ENCODE measurements around the gene EMILIN3.

The EMILIN3 gene

DNA sequence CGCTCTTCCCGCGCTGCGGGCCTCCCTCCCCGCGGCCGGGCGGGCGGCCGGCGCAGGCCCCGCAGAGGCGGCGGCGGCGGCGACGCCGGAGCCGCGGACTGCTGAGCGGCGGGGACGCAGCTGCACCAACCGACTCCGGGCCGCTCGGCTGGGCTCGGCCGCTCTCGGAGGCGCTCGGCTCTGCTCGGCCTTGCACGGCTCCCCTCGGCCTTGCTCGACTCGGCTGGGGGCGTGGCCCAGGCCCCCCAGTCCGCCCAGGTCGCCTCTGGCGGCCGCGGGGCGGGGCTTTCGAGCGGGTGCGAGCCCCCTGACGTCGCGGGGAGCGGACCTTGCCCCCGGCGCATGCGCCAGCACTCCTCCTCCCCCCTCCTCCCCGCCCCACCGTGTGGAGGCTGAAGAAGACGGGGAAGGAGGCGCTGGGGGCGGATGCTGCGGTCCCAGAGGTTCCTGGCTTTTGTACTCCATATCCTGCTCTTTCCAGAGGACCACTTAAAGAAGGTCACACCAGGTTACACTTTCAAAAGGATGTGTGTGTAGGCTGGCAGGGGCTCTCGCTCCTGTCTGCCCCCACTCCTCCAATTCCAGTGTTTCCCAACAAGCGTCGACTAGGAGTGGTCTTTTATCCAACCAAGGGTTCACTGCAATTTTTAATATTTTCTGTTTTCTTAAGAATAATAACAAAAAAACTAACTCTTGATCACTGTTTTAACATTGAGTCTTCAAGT lies 48.9 kb downstream of the EMILIN3 start, which contains the start of gene ZHX3:
ZHX3 (minus strand) TSS at position 186 of the 725 bp plus-strand sequence. CDS start 112,815 bp downstream, outside the sequence.
- TF ChIP-seq, protein P1, sequence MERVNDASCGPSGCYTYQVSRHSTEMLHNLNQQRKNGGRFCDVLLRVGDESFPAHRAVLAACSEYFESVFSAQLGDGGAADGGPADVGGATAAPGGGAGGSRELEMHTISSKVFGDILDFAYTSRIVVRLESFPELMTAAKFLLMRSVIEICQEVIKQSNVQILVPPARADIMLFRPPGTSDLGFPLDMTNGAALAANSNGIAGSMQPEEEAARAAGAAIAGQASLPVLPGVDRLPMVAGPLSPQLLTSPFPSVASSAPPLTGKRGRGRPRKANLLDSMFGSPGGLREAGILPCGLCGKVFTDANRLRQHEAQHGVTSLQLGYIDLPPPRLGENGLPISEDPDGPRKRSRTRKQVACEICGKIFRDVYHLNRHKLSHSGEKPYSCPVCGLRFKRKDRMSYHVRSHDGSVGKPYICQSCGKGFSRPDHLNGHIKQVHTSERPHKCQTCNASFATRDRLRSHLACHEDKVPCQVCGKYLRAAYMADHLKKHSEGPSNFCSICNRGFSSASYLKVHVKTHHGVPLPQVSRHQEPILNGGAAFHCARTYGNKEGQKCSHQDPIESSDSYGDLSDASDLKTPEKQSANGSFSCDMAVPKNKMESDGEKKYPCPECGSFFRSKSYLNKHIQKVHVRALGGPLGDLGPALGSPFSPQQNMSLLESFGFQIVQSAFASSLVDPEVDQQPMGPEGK (CRISPR knock-in tag; IDR thresholded peaks at IDR 0.05; ENCODE audit: borderline replicate concordance): no peak
- TF ChIP-seq ZC3H10 (CRISPR knock-in tag; IDR thresholded peaks at IDR 0.05) (no peak), ZFP3 (CRISPR knock-in tag; IDR thresholded peaks at IDR 0.05) (no peak)
- ATAC-seq: peak; percentile 99

GRCh38 chr20:41316602-41317545 lies 49.7 kb downstream of the EMILIN3 start:
- peak; percentile 72 for ATAC-seq
- TF ChIP-seq GLIS3 (CRISPR knock-in tag; IDR thresholded peaks at IDR 0.05) (no peak), SNAI2 (CRISPR knock-in tag; IDR thresholded peaks at IDR 0.05) (no peak), ARNTL (CRISPR knock-in tag; IDR thresholded peaks at IDR 0.05; ENCODE audit: borderline replicate concordance, low read depth) (no peak), ZFP30 (CRISPR knock-in tag; IDR thresholded peaks at IDR 0.05) (no peak), TCF4 (CRISPR knock-in tag; IDR thresholded peaks at IDR 0.05; ENCODE audit: borderline replicate concordance) (no peak), ZFP3 (CRISPR knock-in tag; IDR thresholded peaks at IDR 0.05) (no peak), ZC3H10 (CRISPR knock-in tag; IDR thresholded peaks at IDR 0.05) (no peak), ESRRG (CRISPR knock-in tag; IDR thresholded peaks at IDR 0.05) (no peak)
- TF ChIP-seq, protein P1 (CRISPR knock-in tag; IDR thresholded peaks at IDR 0.05; ENCODE audit: borderline replicate concordance): no peak
- TF ChIP-seq, protein P2, sequence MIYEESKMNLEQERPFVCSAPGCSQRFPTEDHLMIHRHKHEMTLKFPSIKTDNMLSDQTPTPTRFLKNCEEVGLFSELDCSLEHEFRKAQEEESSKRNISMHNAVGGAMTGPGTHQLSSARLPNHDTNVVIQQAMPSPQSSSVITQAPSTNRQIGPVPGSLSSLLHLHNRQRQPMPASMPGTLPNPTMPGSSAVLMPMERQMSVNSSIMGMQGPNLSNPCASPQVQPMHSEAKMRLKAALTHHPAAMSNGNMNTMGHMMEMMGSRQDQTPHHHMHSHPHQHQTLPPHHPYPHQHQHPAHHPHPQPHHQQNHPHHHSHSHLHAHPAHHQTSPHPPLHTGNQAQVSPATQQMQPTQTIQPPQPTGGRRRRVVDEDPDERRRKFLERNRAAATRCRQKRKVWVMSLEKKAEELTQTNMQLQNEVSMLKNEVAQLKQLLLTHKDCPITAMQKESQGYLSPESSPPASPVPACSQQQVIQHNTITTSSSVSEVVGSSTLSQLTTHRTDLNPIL (CRISPR knock-in tag; IDR thresholded peaks at IDR 0.05; ENCODE audit: low read depth): no peak

DNA sequence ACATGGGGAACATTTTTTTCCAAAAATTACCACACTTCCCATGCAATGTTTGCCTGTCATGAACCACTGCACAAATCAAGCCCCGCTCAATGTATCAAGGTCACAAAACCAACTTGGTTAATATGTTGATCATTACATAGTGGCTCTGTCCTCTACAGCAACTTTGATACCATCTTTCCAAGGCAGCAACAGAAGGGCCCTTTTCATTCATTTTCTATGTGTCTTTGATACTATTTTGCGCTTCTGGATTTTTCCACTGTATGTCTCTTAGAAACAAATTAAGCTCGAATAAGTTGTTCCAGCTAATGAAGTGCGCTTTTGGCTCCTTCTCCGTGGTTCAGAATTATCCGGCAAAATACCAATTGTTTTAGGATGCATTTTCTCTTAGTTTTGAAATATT lies 50.6 kb downstream of the EMILIN3 start:
- TF ChIP-seq POU6F1 (CRISPR knock-in tag; IDR thresholded peaks at IDR 0.05; ENCODE audit: borderline replicate concordance, low read depth): no peak
- no peak for TF ChIP-seq ZNF70 (CRISPR knock-in tag; IDR thresholded peaks at IDR 0.05)
- no peak for TF ChIP-seq TOX (CRISPR knock-in tag; IDR thresholded peaks at IDR 0.05; ENCODE audit: borderline replicate concordance)
- TF ChIP-seq CSRNP3 (CRISPR knock-in tag; IDR thresholded peaks at IDR 0.05): no peak
- TF ChIP-seq CSDC2 (CRISPR knock-in tag; IDR thresholded peaks at IDR 0.05): no peak
- TF ChIP-seq PPARA (CRISPR knock-in tag; IDR thresholded peaks at IDR 0.05; ENCODE audit: borderline replicate concordance): no peak
- no peak for TF ChIP-seq ZNF565 (CRISPR knock-in tag; conservative IDR thresholded peaks at IDR 0.05; ENCODE audit: low read depth)
- no peak for TF ChIP-seq ZC3H10 (CRISPR knock-in tag; IDR thresholded peaks at IDR 0.05)
- TF ChIP-seq, protein P3, sequence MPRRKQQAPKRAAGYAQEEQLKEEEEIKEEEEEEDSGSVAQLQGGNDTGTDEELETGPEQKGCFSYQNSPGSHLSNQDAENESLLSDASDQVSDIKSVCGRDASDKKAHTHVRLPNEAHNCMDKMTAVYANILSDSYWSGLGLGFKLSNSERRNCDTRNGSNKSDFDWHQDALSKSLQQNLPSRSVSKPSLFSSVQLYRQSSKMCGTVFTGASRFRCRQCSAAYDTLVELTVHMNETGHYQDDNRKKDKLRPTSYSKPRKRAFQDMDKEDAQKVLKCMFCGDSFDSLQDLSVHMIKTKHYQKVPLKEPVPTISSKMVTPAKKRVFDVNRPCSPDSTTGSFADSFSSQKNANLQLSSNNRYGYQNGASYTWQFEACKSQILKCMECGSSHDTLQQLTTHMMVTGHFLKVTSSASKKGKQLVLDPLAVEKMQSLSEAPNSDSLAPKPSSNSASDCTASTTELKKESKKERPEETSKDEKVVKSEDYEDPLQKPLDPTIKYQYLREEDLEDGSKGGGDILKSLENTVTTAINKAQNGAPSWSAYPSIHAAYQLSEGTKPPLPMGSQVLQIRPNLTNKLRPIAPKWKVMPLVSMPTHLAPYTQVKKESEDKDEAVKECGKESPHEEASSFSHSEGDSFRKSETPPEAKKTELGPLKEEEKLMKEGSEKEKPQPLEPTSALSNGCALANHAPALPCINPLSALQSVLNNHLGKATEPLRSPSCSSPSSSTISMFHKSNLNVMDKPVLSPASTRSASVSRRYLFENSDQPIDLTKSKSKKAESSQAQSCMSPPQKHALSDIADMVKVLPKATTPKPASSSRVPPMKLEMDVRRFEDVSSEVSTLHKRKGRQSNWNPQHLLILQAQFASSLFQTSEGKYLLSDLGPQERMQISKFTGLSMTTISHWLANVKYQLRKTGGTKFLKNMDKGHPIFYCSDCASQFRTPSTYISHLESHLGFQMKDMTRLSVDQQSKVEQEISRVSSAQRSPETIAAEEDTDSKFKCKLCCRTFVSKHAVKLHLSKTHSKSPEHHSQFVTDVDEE (CRISPR knock-in tag; IDR thresholded peaks at IDR 0.05): no peak
- no peak for TF ChIP-seq ESRRG (CRISPR knock-in tag; IDR thresholded peaks at IDR 0.05)
- no peak for TF ChIP-seq OSR1 (CRISPR knock-in tag; IDR thresholded peaks at IDR 0.05)
- no peak for TF ChIP-seq RARB (CRISPR knock-in tag; IDR thresholded peaks at IDR 0.05)
- no peak for TF ChIP-seq ARNTL (CRISPR knock-in tag; IDR thresholded peaks at IDR 0.05; ENCODE audit: borderline replicate concordance, low read depth)
- ATAC-seq: no peak
